Anterior cingulate cortex (tissue), 58 donors: ENCODE data around the gene MLKL.
"Not testable (repeated sequence)": the region's sequence is repeated elsewhere in the genome, so short reads cannot be mapped to it uniquely, and the experiment has no call there.

Source experiments
- DNase-seq, 58 donors: peaks; one replicate each; lab custom pipeline; 2025; lab: John Stamatoyannopoulos, UW

Gene MLKL

GRCh38 chr16:74734361-74735161 is 33.9 kb upstream of the MLKL start:
- no peak for DNase-seq

GRCh38 chr16:74732707-74733350 is 32.2 kb upstream of the MLKL start:
- no peak for DNase-seq

- DNase-seq = no peak
These were observed 31.3 kb upstream of the MLKL start for GRCh38 chr16:74731853-74732477.

GRCh38 chr16:74729783-74730683 is 29.4 kb upstream of the MLKL start:
- DNase-seq = no peak

- no peak for DNase-seq
These were observed 27.2 kb upstream of the MLKL start for GRCh38 chr16:74727903-74728302.

- no peak for DNase-seq
These were observed 26.1 kb upstream of the MLKL start for GRCh38 chr16:74726716-74727115.

- no peak for DNase-seq
These were observed 25.2 kb upstream of the MLKL start for GRCh38 chr16:74725651-74726455.

- DNase-seq = peak in 56 of 58 donors; percentile 45 to 99 (median 90)
These were observed 24.3 kb upstream of the MLKL start for GRCh38 chr16:74724820-74725549.

- no peak for DNase-seq
These were observed 22.6 kb upstream of the MLKL start for GRCh38 chr16:74723256-74723655.

- not testable (repeated sequence) for DNase-seq
These were observed 21.5 kb upstream of the MLKL start for GRCh38 chr16:74722156-74722555.

- no peak for DNase-seq
These were observed 21.1 kb upstream of the MLKL start for GRCh38 chr16:74721716-74722115.

GRCh38 chr16:74720579-74720978 is 19.9 kb upstream of the MLKL start:
- no peak for DNase-seq

- no peak for DNase-seq
These were observed 18.3 kb upstream of the MLKL start for GRCh38 chr16:74718741-74719610.

- no peak for DNase-seq
These were observed 17.5 kb upstream of the MLKL start for GRCh38 chr16:74718140-74718539.

- peak in 2 of 58 donors; percentile 38 to 43 for DNase-seq
These were observed 16.7 kb upstream of the MLKL start for GRCh38 chr16:74717367-74717766.

GRCh38 chr16:74716355-74716754 is 15.7 kb upstream of the MLKL start:
- peak in 1 of 58 donors; percentile 19 for DNase-seq

- no peak for DNase-seq
These were observed 13.2 kb upstream of the MLKL start for GRCh38 chr16:74713876-74714275.

- peak in 1 of 58 donors; percentile 27 for DNase-seq
These were observed 12.7 kb upstream of the MLKL start for GRCh38 chr16:74713325-74713724.
